Endothelial cell of umbilical vein (primary cell): ENCODE results near the gene AMZ2. TPM values are rescaled to one million over a fixed set of nuclear protein-coding genes. Genes with fewer than 3 reads are reported as not detected.
"Not testable (repeated sequence)": the region's sequence is repeated elsewhere in the genome, so short reads cannot be mapped to it uniquely, and the experiment has no call there.

Source experiments
- BruUV-seq: library from RNA; stranded (reverse); fragments of 400-500 nt; replicated peaks from 2 replicates; lab custom pipeline; 2021; lab: Mats Ljungman, UMichigan
- CTCF ChIA-PET: fragments of 300-600, 350-600 bp; sonication (Branson Sonifier 250); formaldehyde crosslinking; loops from one replicate; lab custom pipeline; 2021; ENCODE audit warnings: antibody characterized with exemption, inconsistent platforms; lab: Charles Lee
- POLR2A ChIA-PET: fragments of 300-600, 350-600 bp; sonication (Branson Sonifier 250); formaldehyde crosslinking; loops from one replicate; lab custom pipeline; 2021; ENCODE audit warnings: antibody characterized with exemption, inconsistent platforms; lab: Charles Lee
- DNase-seq: peaks from one replicate; pipeline ENCODE4 v3.0.0-alpha.2; 2011; ENCODE audit warnings: low read depth, low spot score
- FAIRE-seq: peaks from 2 replicates; lab custom pipeline; 2011; peaks lifted over from hg19 to GRCh38; lab: Jason Lieb, UNC
- H2AFZ ChIP-seq: 2 replicates; pipeline ENCODE4 v1.6.0; 2012; ENCODE audit warnings: low read depth, low read length, control low read depth, inconsistent platforms
- H3K27ac ChIP-seq: 2 replicates; pipeline ENCODE4 v1.5.1; 2011; ENCODE audit warnings: low read depth, mild to moderate bottlenecking, control low read depth, low read length, moderate library complexity; ENCODE audit not compliant: insufficient read depth
- H3K27me3 ChIP-seq, 2 experiments: 2 replicates each; pipeline versions ENCODE4 v1.6.0 to v1.6.1; 2011; ENCODE audit warnings: low read length in 2 of 2, mixed read lengths in 1 of 2; ENCODE audit not compliant: control insufficient read depth in 2 of 2, insufficient read depth in 2 of 2
- H3K36me3 ChIP-seq, 2 experiments: 2 replicates in 1 of 2; 3 replicates in 1 of 2; pipeline ENCODE4 v1.5.1; 2011; ENCODE audit warnings: low read length in 2 of 2, mild to moderate bottlenecking in 1 of 2, moderate library complexity in 1 of 2; ENCODE audit not compliant: control insufficient read depth in 2 of 2, insufficient read depth in 2 of 2; ENCODE audit errors: extremely low read depth in 1 of 2
- H3K4me1 ChIP-seq: 3 replicates; pipeline ENCODE4 v1.5.1; 2011; ENCODE audit warnings: mild to moderate bottlenecking, low read length; ENCODE audit not compliant: control insufficient read depth, insufficient read depth; ENCODE audit errors: extremely low read depth
- H3K4me2 ChIP-seq: 2 replicates; pipeline ENCODE4 v1.6.1; 2011; ENCODE audit warnings: low read length, control low read depth, mixed read lengths; ENCODE audit not compliant: insufficient read depth
- H3K4me3 ChIP-seq, 3 experiments: fragments of 200-600 bp in 1 of 3; sonication (generic), shearing (Covaris generic) in 1 of 3; replicated peaks in 1 of 3; 2 replicates each; pipeline ENCODE4 v1.5.1; 2011 to 2016; ENCODE audit warnings: control low read depth in 3 of 3, low read length in 3 of 3, mild to moderate bottlenecking in 2 of 3, inconsistent platforms in 1 of 3, low read depth in 1 of 3, moderate library complexity in 1 of 3; ENCODE audit not compliant: insufficient read depth in 1 of 3
- H3K79me2 ChIP-seq: 2 replicates; pipeline ENCODE4 v1.6.0; 2012; ENCODE audit warnings: low read length, inconsistent platforms; ENCODE audit not compliant: control insufficient read depth, insufficient read depth
- H3K9ac ChIP-seq: replicated peaks from 2 replicates; pipeline ENCODE3; 2011; ENCODE audit warnings: low read length, control low read depth; ENCODE audit not compliant: insufficient read depth; ENCODE audit errors: extremely low read depth
- H3K9me1 ChIP-seq: replicated peaks from 3 replicates; pipeline ENCODE4 v1.6.0; 2011; ENCODE audit warnings: mild to moderate bottlenecking, low read length; ENCODE audit not compliant: control insufficient read depth, insufficient read depth; ENCODE audit errors: extremely low read depth
- H3K9me3 ChIP-seq: replicated peaks from 2 replicates; pipeline ENCODE4 v1.5.1; 2012; ENCODE audit warnings: low read length, inconsistent platforms; ENCODE audit not compliant: control insufficient read depth, insufficient read depth
- H4K20me1 ChIP-seq: replicated peaks from 2 replicates; pipeline ENCODE3; 2011; ENCODE audit warnings: mild to moderate bottlenecking, low read length; ENCODE audit not compliant: control insufficient read depth, insufficient read depth; ENCODE audit errors: extremely low read depth
- CTCF ChIP-seq, 2 donors: IDR thresholded peaks; 1 replicate in 1 of 2; 2 replicates in 1 of 2; pipeline ENCODE4 v1.5.1; 2011; ENCODE audit warnings: low read length in 2 of 2, mild to moderate bottlenecking in 2 of 2, moderate library complexity in 2 of 2, control low read depth in 1 of 2, inconsistent platforms in 1 of 2, low read depth in 1 of 2; ENCODE audit not compliant: insufficient read depth in 1 of 2; ENCODE audit errors: extremely low read depth in 1 of 2
- EZH2 ChIP-seq: IDR thresholded peaks from 2 replicates; pipeline ENCODE4 v1.6.1; 2012; ENCODE audit warnings: borderline replicate concordance, low read depth, mild to moderate bottlenecking, moderate library complexity, low read length, inconsistent platforms; ENCODE audit not compliant: severe bottlenecking
- FOS ChIP-seq: IDR thresholded peaks from 2 replicates; pipeline ENCODE4 v1.6.1; 2011; ENCODE audit warnings: mild to moderate bottlenecking, low read length, moderate library complexity, borderline replicate concordance; ENCODE audit not compliant: insufficient read depth
- GATA2 ChIP-seq: IDR thresholded peaks from 2 replicates; pipeline ENCODE4 v1.7.0; 2011; ENCODE audit warnings: low read depth, mild to moderate bottlenecking, moderate library complexity, mixed read lengths, low read length; ENCODE audit not compliant: insufficient read length, insufficient read depth
- JUN ChIP-seq: IDR thresholded peaks from 2 replicates; pipeline ENCODE4 v1.6.1; 2011; ENCODE audit warnings: borderline replicate concordance, low read depth; ENCODE audit not compliant: insufficient read length, insufficient read depth
- MYC ChIP-seq: IDR thresholded peaks from one replicate; pipeline ENCODE4 v1.6.1; 2011; ENCODE audit warnings: mild to moderate bottlenecking, low read depth, low read length
- POLR2A ChIP-seq: IDR thresholded peaks from 2 replicates; pipeline ENCODE4 v1.6.1; 2012; ENCODE audit warnings: low read depth, mild to moderate bottlenecking, control low read depth, low read length
- POLR2AphosphoS5 ChIP-seq: IDR thresholded peaks from 2 replicates; pipeline ENCODE4 v1.6.1; 2012; ENCODE audit warnings: low read depth, mild to moderate bottlenecking, control low read depth, low read length, moderate library complexity; ENCODE audit not compliant: insufficient read depth
- dilution Hi-C: fragments of 300-500 bp; cut with MboI; formaldehyde crosslinking; loops from one replicate; pipeline ENCODE4 v1.15.0; 2019; ENCODE audit warnings: low sequenced_read_pairs; ENCODE audit not compliant: extremely low pct_ligation_motif_present
- intact Hi-C: fragments of 100-400 bp; cut with micrococcal nuclease; formaldehyde crosslinking; loops from one replicate; pipeline ENCODE4 v1.10.0; 2022
- polyA plus RNA-seq, 4 experiments: library from polyadenylated mRNA; depleted of rRNA in 3 of 4; stranded (reverse) in 3 of 4; unstranded in 1 of 4; fragments of >200 nt; gene quantifications; 2 replicates each; pipeline versions ENCODE4 v1.2.1 to v1.2.3, GENCODE V29; 2011 to 2012; ENCODE audit warnings: missing spikeins in 1 of 4
- total RNA-seq: library from RNA; stranded (reverse); gene quantifications from 2 replicates; pipeline ENCODE4 v1.2.3, GENCODE V29; 2021
- TF ChIP-seq, protein P1 (sequence below): IDR thresholded peaks from 2 replicates; pipeline ENCODE4 v1.6.1; 2011; ENCODE audit not compliant: insufficient read depth, insufficient read length

Gene AMZ2
- total and polyA plus RNA-seq, 2 donors (not counting 3 experiments of a cell fraction or from before 2014, with no cell fraction given) = 46.7 to 57.3 TPM

GRCh38 chr17:68260051-68260762 lies 12.4 kb downstream of the AMZ2 start:
- H3K4me3 ChIP-seq = no peak overlapping the region
- peaks cover 18% of the 10 kb centered on the region for H3K4me1 ChIP-seq
- H3K9ac ChIP-seq = no peak overlapping the region
- H2AFZ ChIP-seq = no peak overlapping the region
- H3K9me3 ChIP-seq = no peaks in the 10 kb centered on the region
- BruUV-seq = no TSS peak
- no peaks in the 10 kb centered on the region for H4K20me1 ChIP-seq
- TF ChIP-seq, protein P1, sequence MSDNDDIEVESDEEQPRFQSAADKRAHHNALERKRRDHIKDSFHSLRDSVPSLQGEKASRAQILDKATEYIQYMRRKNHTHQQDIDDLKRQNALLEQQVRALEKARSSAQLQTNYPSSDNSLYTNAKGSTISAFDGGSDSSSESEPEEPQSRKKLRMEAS = no peak
- TF ChIP-seq EZH2 (no peak), POLR2A (no peak), FOS (no peak), POLR2AphosphoS5 (no peak), CTCF (IDR thresholded peaks at IDR 0.05; ENCODE audit: extremely low read depth in 1 of 2, insufficient read depth in 1 of 2, low read depth in 1 of 2, low read length in 2 of 2) (no peak), GATA2 (no peak), MYC (no peak), JUN (no peak)
- ChIA-PET CTCF (interaction anchor here (1.1 to 6.1 kb wide), 4 partner anchors 139 to 203 kb away, joined by 3 to 143 read pairs (median 4); no protein-coding TSS in a partner anchor), POLR2A (no interaction called here)
- H3K27me3 ChIP-seq = no peaks in the 10 kb centered on the region
- intact Hi-C loops = loop anchor here (5.0 kb wide), 2 partner anchors 88 to 502 kb away; no protein-coding TSS in a partner anchor
- H3K36me3 ChIP-seq = no peaks in the 10 kb centered on the region
- no peak for FAIRE-seq
- no peaks in the 10 kb centered on the region for H3K79me2 ChIP-seq
- no peak for DNase-seq
- H3K27ac ChIP-seq = no peak overlapping the region
- H3K9me1 ChIP-seq = no peaks in the 10 kb centered on the region
- dilution Hi-C loops = no loop called here
- H3K4me2 ChIP-seq = no peak overlapping the region

- FAIRE-seq, BruUV-seq, H3K27ac ChIP-seq, H3K9ac ChIP-seq, H3K9me3 ChIP-seq, H3K36me3 ChIP-seq, DNase-seq, H3K9me1 ChIP-seq, H4K20me1 ChIP-seq, H2AFZ ChIP-seq, H3K79me2 ChIP-seq, dilution Hi-C loops, H3K4me2 ChIP-seq, H3K4me3 ChIP-seq, H3K27me3 ChIP-seq: not testable (repeated sequence)
- ChIA-PET POLR2A (interaction anchor here (1.3 kb wide), 1 partner anchor 136 kb away, joined by 3 read pairs; no protein-coding TSS in a partner anchor), CTCF (interaction anchor here (1.4 to 6.1 kb wide), 4 partner anchors 15 to 174 kb away, joined by 3 to 143 read pairs (median 28); partner anchors contain the start of gene AMZ2)
- H3K4me1 ChIP-seq = peaks cover 11% of the 10 kb centered on the region
- intact Hi-C loops = loop anchor here (5.0 kb wide), 2 partner anchors 90 to 500 kb away; no protein-coding TSS in a partner anchor
Measured at GRCh38 chr17:68262467-68262866, 14.6 kb downstream of the AMZ2 start.
